NCI-H2107 (cell line): ENCODE results near the gene GLTPD2.

Experiments
- DNase-seq: peaks from one replicate; lab custom pipeline; 2025; lab: John Stamatoyannopoulos, UW

The GLTPD2 gene

GRCh38 chr17:4788807-4789700 lies at the start of gene GLTPD2:
TSS of gene GLTPD2 (plus strand) at chr17:4788964. CDS start at chr17:4789012, 48 bp downstream.
- DNase-seq: no peak

- DNase-seq: no peak
These were observed 49.4 kb upstream of the GLTPD2 start, which contains the start of the genes CXCL16 and ZMYND15 for GRCh38 chr17:4739122-4740024. TSS of gene CXCL16 (minus strand) at chr17:4739928. CDS start at chr17:4739339, 589 bp downstream. TSS of gene ZMYND15 (plus strand) at chr17:4739833. CDS start at chr17:4740549, 716 bp downstream.

GRCh38 chr17:4740025-4740351 lies 48.8 kb upstream of the GLTPD2 start:
- DNase-seq: no peak

- no peak for DNase-seq
These were observed 48.2 kb upstream of the GLTPD2 start for GRCh38 chr17:4740584-4740983.

- DNase-seq: no peak
These were observed 47.2 kb upstream of the GLTPD2 start for GRCh38 chr17:4741544-4741943.

GRCh38 chr17:4742133-4742532 lies 46.6 kb upstream of the GLTPD2 start:
- no peak for DNase-seq

DNA sequence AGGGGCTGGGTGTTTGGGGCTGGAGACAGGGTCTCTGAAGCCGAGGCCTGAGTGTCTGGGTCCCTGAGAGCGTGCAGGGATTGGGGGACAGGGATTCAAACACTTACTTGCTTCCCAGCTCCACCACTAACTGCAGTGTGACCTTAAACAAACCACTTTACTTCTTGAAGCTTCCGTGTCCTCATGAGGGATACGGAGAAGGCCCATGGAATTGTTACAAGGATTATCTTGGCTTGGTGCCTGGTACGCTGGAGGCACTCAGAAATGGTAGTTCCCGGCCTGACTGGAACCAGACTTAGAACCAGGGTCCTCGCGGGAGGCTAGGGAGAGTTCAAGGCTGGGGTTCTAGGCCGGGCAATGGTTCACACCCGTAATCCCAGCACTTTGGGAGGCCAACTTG lies 46.1 kb upstream of the GLTPD2 start:
- DNase-seq: no peak

- DNase-seq: no peak
These were observed 45.5 kb upstream of the GLTPD2 start for GRCh38 chr17:4743216-4743615.

GRCh38 chr17:4743898-4744297 lies 44.9 kb upstream of the GLTPD2 start:
- no peak for DNase-seq

DNA sequence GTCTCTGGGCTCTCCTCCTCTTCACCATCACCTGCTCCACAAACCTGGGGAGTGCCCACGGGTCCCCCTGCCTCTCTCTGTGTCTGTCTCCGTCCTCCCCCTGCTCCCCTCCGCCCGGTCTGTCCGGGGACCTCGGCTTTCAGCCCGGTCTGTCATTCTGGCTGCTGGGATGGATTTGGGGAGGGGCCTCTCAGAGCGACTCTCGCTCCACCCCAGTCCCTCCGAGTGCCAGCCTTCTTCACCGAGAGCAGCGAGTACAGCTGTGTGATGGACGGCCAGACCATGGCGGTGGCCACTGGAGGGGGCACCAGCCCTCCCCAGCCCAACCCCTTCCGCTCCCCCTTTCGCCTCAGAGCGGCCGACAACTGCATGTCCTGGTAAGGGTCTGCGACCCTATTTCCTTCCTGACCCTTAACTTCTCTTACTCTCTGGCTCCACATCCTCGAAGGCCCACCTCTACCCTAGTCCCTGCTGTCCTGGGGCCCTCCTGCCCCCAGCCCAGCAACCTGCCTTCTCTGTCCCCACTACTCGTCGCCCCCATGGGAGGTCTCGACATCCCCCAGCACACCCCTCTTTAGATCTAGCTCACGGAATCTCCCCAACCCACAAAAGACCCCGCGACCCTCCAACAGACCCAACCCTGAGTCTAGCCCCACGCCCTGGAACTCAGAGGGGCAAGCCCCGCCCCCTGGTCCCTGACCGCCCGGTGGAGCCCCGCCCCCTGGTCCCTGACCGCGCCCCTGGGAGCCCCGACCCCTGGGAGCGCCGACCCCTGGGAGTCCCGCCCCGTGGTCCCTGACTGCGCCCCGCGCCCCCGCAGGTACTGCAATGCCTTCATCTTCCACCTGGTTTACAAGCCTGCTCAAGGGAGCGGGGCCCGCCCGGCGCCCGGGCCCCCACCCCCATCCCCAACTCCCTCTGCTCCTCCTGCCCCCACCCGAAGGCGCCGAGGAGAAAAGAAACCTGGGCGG lies 43.5 kb upstream of the GLTPD2 start:
- DNase-seq: no peak

DNA sequence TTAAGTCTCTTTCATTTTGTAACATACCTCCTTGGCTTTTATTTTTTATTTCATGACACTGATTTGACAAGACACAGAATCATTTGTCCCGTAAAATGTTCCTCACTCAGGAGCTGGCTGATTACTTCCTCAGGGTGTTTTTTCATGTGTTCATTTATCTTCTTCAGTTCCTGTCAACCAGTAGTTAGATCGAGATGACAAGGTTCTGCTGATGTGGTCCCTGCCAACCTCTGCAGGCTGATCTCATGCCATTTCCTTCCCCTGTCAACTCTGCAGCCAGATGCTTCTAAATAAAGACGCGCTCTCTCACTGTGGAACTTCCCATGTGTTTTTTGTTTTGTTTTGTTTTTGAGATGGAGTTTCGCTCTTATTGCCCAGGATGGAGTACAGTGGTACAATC lies 40.9 kb upstream of the GLTPD2 start:
- DNase-seq: no peak

DNA sequence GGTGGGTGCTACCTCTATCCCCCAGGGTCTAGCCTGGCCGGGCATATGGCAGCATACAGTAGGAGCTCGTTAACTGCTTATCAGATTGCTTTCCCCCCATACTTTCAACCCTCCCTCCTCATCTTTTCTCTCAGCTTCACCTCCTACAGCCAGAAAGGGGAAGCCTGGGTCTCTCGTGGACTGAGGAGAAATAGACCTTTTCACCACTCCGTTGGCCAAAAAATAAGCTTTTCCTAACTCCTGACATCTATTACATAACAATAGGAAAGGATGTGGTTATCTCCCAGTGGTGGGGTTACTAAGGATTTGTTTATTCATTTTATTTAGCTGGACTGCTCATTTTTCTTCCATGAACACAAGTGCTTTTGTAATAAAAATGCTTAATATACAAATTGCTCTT lies 40.1 kb upstream of the GLTPD2 start:
- DNase-seq: no peak

DNA sequence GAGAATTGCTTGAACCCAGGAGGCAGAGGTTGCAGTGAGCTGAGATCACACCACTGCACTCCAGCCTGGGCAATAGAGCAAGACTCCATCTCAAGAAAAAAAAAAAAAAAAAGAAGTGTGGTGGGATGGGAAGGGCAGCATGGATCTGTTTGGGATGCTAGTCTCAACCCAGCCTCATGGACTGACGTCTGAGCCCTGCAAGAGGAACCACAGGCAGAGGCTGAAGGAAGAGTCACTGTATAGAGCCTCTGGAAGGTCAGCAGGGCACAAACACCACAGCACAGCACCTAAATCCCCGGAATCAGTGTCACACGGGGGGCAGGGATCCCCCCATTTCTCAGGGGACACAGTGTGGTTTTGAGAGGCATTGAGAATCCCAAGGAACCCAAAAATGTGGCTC lies 38.2 kb upstream of the GLTPD2 start:
- no peak for DNase-seq

DNA sequence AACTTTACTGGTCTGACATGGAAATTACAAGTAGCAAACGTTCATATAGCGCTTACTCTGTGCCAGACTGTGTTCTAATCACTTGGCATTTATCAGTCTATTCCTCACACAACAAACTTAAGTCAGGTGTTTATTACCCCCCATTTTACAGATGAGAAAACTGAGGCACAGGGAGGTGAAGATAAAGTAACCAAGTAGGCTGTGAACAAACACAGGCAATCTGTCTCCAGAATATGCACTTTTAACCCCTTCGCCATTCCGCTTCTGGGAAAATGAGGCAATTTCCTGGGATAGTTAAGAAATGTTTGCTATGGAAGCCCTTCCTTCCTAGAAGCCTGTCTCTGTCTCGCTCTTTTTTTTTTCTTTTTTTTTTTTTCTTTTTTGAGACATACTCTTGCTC lies 36.8 kb upstream of the GLTPD2 start:
- no peak for DNase-seq

DNA sequence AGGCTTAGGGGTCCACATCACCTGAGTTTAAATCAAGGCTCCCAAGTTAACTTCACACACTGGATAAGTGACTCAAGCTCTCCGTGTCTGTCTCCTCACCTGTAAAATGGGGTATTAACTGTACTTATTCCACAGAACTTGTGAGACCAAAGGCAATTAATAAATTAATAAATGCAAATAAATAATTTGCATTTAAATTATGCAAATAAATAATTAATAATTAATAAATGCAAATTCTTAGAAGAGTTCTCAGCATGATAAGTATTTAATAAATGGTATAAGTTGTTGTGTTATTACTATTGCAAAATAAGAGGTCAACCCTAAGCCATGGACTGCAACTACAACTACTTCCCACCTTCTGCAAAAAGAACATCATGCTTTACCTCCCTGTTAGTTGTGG lies 35.4 kb upstream of the GLTPD2 start:
- DNase-seq: no peak

- no peak for DNase-seq
These were observed 29.0 kb upstream of the GLTPD2 start for GRCh38 chr17:4759776-4760236.

DNA sequence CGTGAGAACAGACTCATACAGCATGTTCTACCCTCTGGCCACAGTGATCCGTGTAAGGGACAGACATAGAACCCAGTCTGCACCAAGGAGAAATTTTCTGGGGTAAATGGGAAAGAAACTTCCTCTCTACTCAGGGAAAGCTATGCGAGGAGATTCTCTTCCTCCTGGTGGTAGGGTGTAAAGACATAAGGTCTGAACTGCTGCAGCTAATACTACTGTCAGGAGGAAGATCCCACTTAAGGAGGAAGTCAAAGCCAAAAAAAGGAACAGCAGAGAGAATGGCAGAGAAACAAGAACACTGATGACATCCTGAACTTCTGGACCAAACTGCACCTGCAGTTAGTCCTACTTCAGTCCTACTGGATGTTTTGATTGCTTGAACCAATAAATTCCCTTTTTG lies 24.2 kb upstream of the GLTPD2 start:
- no peak for DNase-seq

GRCh38 chr17:4766201-4766600 lies 22.6 kb upstream of the GLTPD2 start:
- no peak for DNase-seq

DNA sequence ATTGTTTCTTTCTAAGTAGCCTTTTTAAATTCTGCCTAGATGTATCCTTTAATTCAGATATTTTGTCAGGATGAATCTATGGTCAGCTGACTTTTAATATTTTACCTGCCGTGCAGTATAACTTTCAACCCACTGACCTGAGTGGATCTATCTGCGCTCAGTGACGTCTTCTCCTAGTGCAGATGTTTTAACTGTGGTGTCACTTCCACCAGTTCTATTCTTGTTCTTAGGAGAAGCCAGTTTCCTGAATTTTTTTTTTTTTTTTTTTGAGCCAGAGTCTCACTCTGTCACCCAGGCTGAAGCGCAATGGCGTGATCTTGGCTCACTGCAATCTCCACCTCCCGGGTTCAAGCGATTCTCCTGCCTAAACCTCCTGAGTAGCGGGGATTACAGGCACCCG lies 22.0 kb upstream of the GLTPD2 start:
- DNase-seq: no peak

- DNase-seq: no peak
These were observed 20.5 kb upstream of the GLTPD2 start for GRCh38 chr17:4768298-4768697.

GRCh38 chr17:4769628-4770027 lies 19.1 kb upstream of the GLTPD2 start:
- no peak for DNase-seq
